Loucy (cell line): ENCODE results near the gene ARHGAP11A.

Experiments used
- EZH2phosphoT487 ChIP-seq: fragments of 200-600 bp; IDR thresholded peaks from 2 replicates; pipeline ENCODE4 v1.6.1; 2018; ENCODE audit warnings: antibody characterized with exemption, mild to moderate bottlenecking, moderate library complexity, borderline replicate concordance
- TF ChIP-seq, protein P1 (sequence below): fragments of 200-600 bp; sonication (generic); conservative IDR thresholded peaks from 2 replicates; pipeline ENCODE4 v1.5.1; 2014; ENCODE audit warnings: mild to moderate bottlenecking, antibody characterized with exemption, low read length

DNA sequence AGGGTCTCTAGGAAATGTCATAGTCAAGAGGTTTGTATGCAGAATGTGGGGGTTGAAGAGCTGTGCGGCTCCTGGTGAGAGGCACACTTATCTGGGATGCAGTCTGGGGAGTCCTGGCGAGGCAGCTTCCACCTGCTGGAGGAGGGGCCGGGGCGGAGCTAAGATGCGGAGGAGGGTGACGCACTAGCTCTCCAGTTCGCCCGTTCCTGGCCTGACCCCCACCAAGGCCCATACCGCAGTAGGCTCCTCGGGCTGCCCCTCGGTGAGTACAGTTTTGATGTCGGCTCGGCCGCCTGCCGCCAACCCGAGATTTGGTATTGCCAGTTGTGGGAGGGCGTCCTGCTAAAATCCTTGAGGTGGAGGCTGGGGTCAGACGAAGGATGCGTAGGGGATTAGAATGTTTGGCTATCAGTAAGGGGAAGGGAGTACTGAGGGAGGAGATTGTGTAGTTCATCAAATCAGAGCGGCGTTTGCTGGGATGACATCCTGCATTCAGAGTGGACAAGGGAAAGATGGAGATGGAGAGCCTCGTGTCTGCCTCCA lies 26.3 kb downstream of the ARHGAP11A start, which contains the start of gene SCG5:
- TF ChIP-seq, protein P1, sequence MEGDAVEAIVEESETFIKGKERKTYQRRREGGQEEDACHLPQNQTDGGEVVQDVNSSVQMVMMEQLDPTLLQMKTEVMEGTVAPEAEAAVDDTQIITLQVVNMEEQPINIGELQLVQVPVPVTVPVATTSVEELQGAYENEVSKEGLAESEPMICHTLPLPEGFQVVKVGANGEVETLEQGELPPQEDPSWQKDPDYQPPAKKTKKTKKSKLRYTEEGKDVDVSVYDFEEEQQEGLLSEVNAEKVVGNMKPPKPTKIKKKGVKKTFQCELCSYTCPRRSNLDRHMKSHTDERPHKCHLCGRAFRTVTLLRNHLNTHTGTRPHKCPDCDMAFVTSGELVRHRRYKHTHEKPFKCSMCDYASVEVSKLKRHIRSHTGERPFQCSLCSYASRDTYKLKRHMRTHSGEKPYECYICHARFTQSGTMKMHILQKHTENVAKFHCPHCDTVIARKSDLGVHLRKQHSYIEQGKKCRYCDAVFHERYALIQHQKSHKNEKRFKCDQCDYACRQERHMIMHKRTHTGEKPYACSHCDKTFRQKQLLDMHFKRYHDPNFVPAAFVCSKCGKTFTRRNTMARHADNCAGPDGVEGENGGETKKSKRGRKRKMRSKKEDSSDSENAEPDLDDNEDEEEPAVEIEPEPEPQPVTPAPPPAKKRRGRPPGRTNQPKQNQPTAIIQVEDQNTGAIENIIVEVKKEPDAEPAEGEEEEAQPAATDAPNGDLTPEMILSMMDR = no peak
- no peak for TF ChIP-seq EZH2phosphoT487
